ENCODE results near the gene PLBD1.
A peak's percentile ranks its signal among the peaks of the same experiment; 100 is the strongest.

Gene PLBD1

GRCh38 chr12:14563046-14563445 lies 4.6 kb downstream of the PLBD1 start:
- H3K36me3 ChIP-seq (ENCODE audit: control insufficient read depth, insufficient read depth, low read length) = no peaks in the 10 kb centered on the region
- no peak overlapping the region for H2BK5ac ChIP-seq (ENCODE audit: low read length)
- no peak overlapping the region for H3K56ac ChIP-seq (ENCODE audit: low read length)
- H3K4me3 ChIP-seq (ENCODE audit: low read length) = no peak overlapping the region
- peaks cover 10% of the 10 kb centered on the region for H3K79me2 ChIP-seq (ENCODE audit: control insufficient read depth, insufficient read depth, low read length)
- H3K4me1 ChIP-seq (ENCODE audit: control insufficient read depth, low read depth, low read length) = peaks cover 2% of the 10 kb centered on the region
- no peaks in the 10 kb centered on the region for H3K27me3 ChIP-seq (ENCODE audit: insufficient read depth, low read length, poor library complexity)
- H4K5ac ChIP-seq (ENCODE audit: low read length) = no peak overlapping the region
- H2BK120ac ChIP-seq (ENCODE audit: low read depth, low read length) = no peak overlapping the region
- H4K8ac ChIP-seq (ENCODE audit: low read depth, low read length) = no peak overlapping the region
- no peak overlapping the region for H3K18ac ChIP-seq (ENCODE audit: low read length)
- H3K4me2 ChIP-seq (ENCODE audit: low read length) = no peak overlapping the region
- no CpG with 5 or more reads among the region's 4 CpGs for WGBS (ENCODE audit: extremely low coverage, insufficient coverage, low lambda C conversion rate)
- H3K27ac ChIP-seq (ENCODE audit: low read depth, low read length) = no peak overlapping the region
- H3K23ac ChIP-seq (ENCODE audit: low read length) = no peak overlapping the region
- peaks cover 5% of the 10 kb centered on the region for H3K79me1 ChIP-seq (ENCODE audit: low read length)
- no peak overlapping the region for H2AK5ac ChIP-seq (ENCODE audit: low read length)
- no peak overlapping the region for H3K4ac ChIP-seq (ENCODE audit: low read depth, low read length)
- no peak for DNase-seq
- H2BK15ac ChIP-seq (replicated peaks; ENCODE audit: low read depth) = no peak overlapping the region
- no peak overlapping the region for H3K9ac ChIP-seq (ENCODE audit: low read length)

GRCh38 chr12:14562279-14562678 lies 5.4 kb downstream of the PLBD1 start:
- Histone ChIP-seq H2BK15ac (replicated peaks; ENCODE audit: low read depth) (no peak overlapping the region), H3K56ac (ENCODE audit: low read length) (no peak overlapping the region), H3K4me3 (ENCODE audit: low read length) (no peak overlapping the region), H4K5ac (ENCODE audit: low read length) (no peak overlapping the region), H3K4ac (ENCODE audit: low read depth, low read length) (no peak overlapping the region), H2BK5ac (ENCODE audit: low read length) (no peak overlapping the region), H2AK5ac (ENCODE audit: low read length) (no peak overlapping the region), H2BK120ac (ENCODE audit: low read depth, low read length) (no peak overlapping the region), H3K4me1 (ENCODE audit: control insufficient read depth, low read depth, low read length) (peaks cover 2% of the 10 kb centered on the region), H3K79me2 (ENCODE audit: control insufficient read depth, insufficient read depth, low read length) (peaks cover 10% of the 10 kb centered on the region), H3K9ac (ENCODE audit: low read length) (no peak overlapping the region), H3K36me3 (ENCODE audit: control insufficient read depth, insufficient read depth, low read length) (no peaks in the 10 kb centered on the region), H3K79me1 (ENCODE audit: low read length) (peaks cover 5% of the 10 kb centered on the region), H3K4me2 (ENCODE audit: low read length) (no peak overlapping the region), H4K8ac (ENCODE audit: low read depth, low read length) (no peak overlapping the region), H3K18ac (ENCODE audit: low read length) (no peak overlapping the region), H3K23ac (ENCODE audit: low read length) (no peak overlapping the region), H3K27ac (ENCODE audit: low read depth, low read length) (no peak overlapping the region), H3K27me3 (ENCODE audit: insufficient read depth, low read length, poor library complexity) (no peaks in the 10 kb centered on the region)
- no peak for DNase-seq
- WGBS (ENCODE audit: extremely low coverage, insufficient coverage, low lambda C conversion rate) = 100% methylated on average over 1 of the region's 6 CpGs

GRCh38 chr12:14561677-14562238 lies 5.9 kb downstream of the PLBD1 start:
- Histone ChIP-seq H3K9ac (ENCODE audit: low read length) (no peak overlapping the region), H3K23ac (ENCODE audit: low read length) (no peak overlapping the region), H4K5ac (ENCODE audit: low read length) (no peak overlapping the region), H2BK5ac (ENCODE audit: low read length) (no peak overlapping the region), H3K79me1 (ENCODE audit: low read length) (peaks cover 5% of the 10 kb centered on the region), H3K4me1 (ENCODE audit: control insufficient read depth, low read depth, low read length) (peaks cover 2% of the 10 kb centered on the region), H4K8ac (ENCODE audit: low read depth, low read length) (no peak overlapping the region), H2BK15ac (replicated peaks; ENCODE audit: low read depth) (no peak overlapping the region), H3K27ac (ENCODE audit: low read depth, low read length) (no peak overlapping the region), H3K79me2 (ENCODE audit: control insufficient read depth, insufficient read depth, low read length) (peaks cover 10% of the 10 kb centered on the region), H3K27me3 (ENCODE audit: insufficient read depth, low read length, poor library complexity) (no peaks in the 10 kb centered on the region), H3K4me2 (ENCODE audit: low read length) (no peak overlapping the region), H2AK5ac (ENCODE audit: low read length) (no peak overlapping the region), H3K4me3 (ENCODE audit: low read length) (no peak overlapping the region), H3K4ac (ENCODE audit: low read depth, low read length) (no peak overlapping the region), H2BK120ac (ENCODE audit: low read depth, low read length) (no peak overlapping the region), H3K56ac (ENCODE audit: low read length) (no peak overlapping the region), H3K36me3 (ENCODE audit: control insufficient read depth, insufficient read depth, low read length) (no peaks in the 10 kb centered on the region), H3K18ac (ENCODE audit: low read length) (no peak overlapping the region)
- no peak for DNase-seq
- no CpG with 5 or more reads among the region's 9 CpGs for WGBS (ENCODE audit: extremely low coverage, insufficient coverage, low lambda C conversion rate)

GRCh38 chr12:14560904-14561574 lies 6.6 kb downstream of the PLBD1 start:
- Histone ChIP-seq H3K4me3 (ENCODE audit: low read length) (no peak overlapping the region), H3K79me1 (ENCODE audit: low read length) (peaks cover 5% of the 10 kb centered on the region), H2BK15ac (replicated peaks; ENCODE audit: low read depth) (no peak overlapping the region), H3K23ac (ENCODE audit: low read length) (no peak overlapping the region), H3K27me3 (ENCODE audit: insufficient read depth, low read length, poor library complexity) (no peaks in the 10 kb centered on the region), H3K36me3 (ENCODE audit: control insufficient read depth, insufficient read depth, low read length) (no peaks in the 10 kb centered on the region), H3K18ac (ENCODE audit: low read length) (no peak overlapping the region), H2BK5ac (ENCODE audit: low read length) (no peak overlapping the region), H2BK120ac (ENCODE audit: low read depth, low read length) (no peak overlapping the region), H3K9ac (ENCODE audit: low read length) (no peak overlapping the region), H3K4me1 (ENCODE audit: control insufficient read depth, low read depth, low read length) (peaks cover 2% of the 10 kb centered on the region), H3K56ac (ENCODE audit: low read length) (no peak overlapping the region), H3K4me2 (ENCODE audit: low read length) (no peak overlapping the region), H4K8ac (ENCODE audit: low read depth, low read length) (no peak overlapping the region), H3K27ac (ENCODE audit: low read depth, low read length) (no peak overlapping the region), H3K79me2 (ENCODE audit: control insufficient read depth, insufficient read depth, low read length) (peaks cover 8% of the 10 kb centered on the region), H4K5ac (ENCODE audit: low read length) (no peak overlapping the region), H2AK5ac (ENCODE audit: low read length) (no peak overlapping the region), H3K4ac (ENCODE audit: low read depth, low read length) (no peak overlapping the region)
- DNase-seq = peak; percentile 37
- WGBS (ENCODE audit: extremely low coverage, insufficient coverage, low lambda C conversion rate) = no CpG with 5 or more reads among the region's 6 CpGs

- no peaks in the 10 kb centered on the region for H3K36me3 ChIP-seq (ENCODE audit: control insufficient read depth, insufficient read depth, low read length)
- H2BK120ac ChIP-seq (ENCODE audit: low read depth, low read length) = no peak overlapping the region
- H4K5ac ChIP-seq (ENCODE audit: low read length) = no peak overlapping the region
- no peak overlapping the region for H3K4me2 ChIP-seq (ENCODE audit: low read length)
- H3K18ac ChIP-seq (ENCODE audit: low read length) = no peak overlapping the region
- no peak overlapping the region for H3K27ac ChIP-seq (ENCODE audit: low read depth, low read length)
- no peak overlapping the region for H2AK5ac ChIP-seq (ENCODE audit: low read length)
- H3K4ac ChIP-seq (ENCODE audit: low read depth, low read length) = no peak overlapping the region
- H3K27me3 ChIP-seq (ENCODE audit: insufficient read depth, low read length, poor library complexity) = no peaks in the 10 kb centered on the region
- H2BK15ac ChIP-seq (replicated peaks; ENCODE audit: low read depth) = no peak overlapping the region
- no peak for DNase-seq
- no peak overlapping the region for H3K23ac ChIP-seq (ENCODE audit: low read length)
- peaks cover 4% of the 10 kb centered on the region for H3K4me1 ChIP-seq (ENCODE audit: control insufficient read depth, low read depth, low read length)
- no CpG with 5 or more reads among the region's 4 CpGs for WGBS (ENCODE audit: extremely low coverage, insufficient coverage, low lambda C conversion rate)
- no peak overlapping the region for H3K9ac ChIP-seq (ENCODE audit: low read length)
- no peak overlapping the region for H3K4me3 ChIP-seq (ENCODE audit: low read length)
- no peak overlapping the region for H3K56ac ChIP-seq (ENCODE audit: low read length)
- H3K79me2 ChIP-seq (ENCODE audit: control insufficient read depth, insufficient read depth, low read length) = peaks cover 5% of the 10 kb centered on the region
- H4K8ac ChIP-seq (ENCODE audit: low read depth, low read length) = no peak overlapping the region
- no peak overlapping the region for H2BK5ac ChIP-seq (ENCODE audit: low read length)
- peaks cover 6% of the 10 kb centered on the region for H3K79me1 ChIP-seq (ENCODE audit: low read length)
Observed at GRCh38 chr12:14558473-14558959, 9.2 kb downstream of the PLBD1 start.
